Cardiac fibroblast (primary cell): ENCODE measurements around the gene SF3A1.
"Not testable (repeated sequence)": the region's sequence is repeated elsewhere in the genome, so short reads cannot be mapped to it uniquely, and the experiment has no call there.

Experiments used
- DNase-seq, 2 donors: peaks; one replicate each; pipeline versions ENCODE4 v3.0.0 to v3.0.0-alpha.2; 2010; ENCODE audit warnings: low read depth in 2 of 2
- H3K4me3 ChIP-seq, 2 donors: replicated peaks in 1 of 2; 1 replicate in 1 of 2; 2 replicates in 1 of 2; pipeline ENCODE4 v1.5.1; 2011; ENCODE audit warnings: low read depth in 2 of 2, low read length in 2 of 2, mild to moderate bottlenecking in 2 of 2, moderate library complexity in 1 of 2
- TF ChIP-seq, protein P1 (sequence below): IDR thresholded peaks from one replicate; pipeline ENCODE4 v1.5.1; 2011; ENCODE audit warnings: low read depth, mild to moderate bottlenecking, low read length, inconsistent platforms

Gene SF3A1

DNA sequence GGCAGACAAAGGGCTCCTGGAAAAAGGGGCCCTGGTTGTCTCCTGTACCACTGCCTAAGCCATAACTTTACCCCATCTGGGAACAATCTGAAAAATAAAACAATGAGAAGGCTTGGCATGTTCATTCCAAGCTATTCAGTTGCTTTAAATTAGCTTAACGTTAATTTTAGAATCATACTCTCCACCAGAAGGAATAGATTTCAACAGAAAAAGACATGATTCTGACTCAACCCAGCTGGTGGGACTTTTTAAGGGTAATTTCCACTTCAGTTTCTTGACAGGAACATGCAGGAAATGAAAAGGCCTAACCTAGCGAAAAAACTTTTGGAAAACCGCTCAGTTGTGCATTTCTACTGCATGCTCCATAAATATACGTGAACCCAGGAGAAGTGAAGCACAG, 7.9 kb downstream of the SF3A1 start:
- no peak for DNase-seq
- H3K4me3 ChIP-seq = no peak overlapping the region
- TF ChIP-seq, protein P1, sequence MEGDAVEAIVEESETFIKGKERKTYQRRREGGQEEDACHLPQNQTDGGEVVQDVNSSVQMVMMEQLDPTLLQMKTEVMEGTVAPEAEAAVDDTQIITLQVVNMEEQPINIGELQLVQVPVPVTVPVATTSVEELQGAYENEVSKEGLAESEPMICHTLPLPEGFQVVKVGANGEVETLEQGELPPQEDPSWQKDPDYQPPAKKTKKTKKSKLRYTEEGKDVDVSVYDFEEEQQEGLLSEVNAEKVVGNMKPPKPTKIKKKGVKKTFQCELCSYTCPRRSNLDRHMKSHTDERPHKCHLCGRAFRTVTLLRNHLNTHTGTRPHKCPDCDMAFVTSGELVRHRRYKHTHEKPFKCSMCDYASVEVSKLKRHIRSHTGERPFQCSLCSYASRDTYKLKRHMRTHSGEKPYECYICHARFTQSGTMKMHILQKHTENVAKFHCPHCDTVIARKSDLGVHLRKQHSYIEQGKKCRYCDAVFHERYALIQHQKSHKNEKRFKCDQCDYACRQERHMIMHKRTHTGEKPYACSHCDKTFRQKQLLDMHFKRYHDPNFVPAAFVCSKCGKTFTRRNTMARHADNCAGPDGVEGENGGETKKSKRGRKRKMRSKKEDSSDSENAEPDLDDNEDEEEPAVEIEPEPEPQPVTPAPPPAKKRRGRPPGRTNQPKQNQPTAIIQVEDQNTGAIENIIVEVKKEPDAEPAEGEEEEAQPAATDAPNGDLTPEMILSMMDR = no peak

DNA sequence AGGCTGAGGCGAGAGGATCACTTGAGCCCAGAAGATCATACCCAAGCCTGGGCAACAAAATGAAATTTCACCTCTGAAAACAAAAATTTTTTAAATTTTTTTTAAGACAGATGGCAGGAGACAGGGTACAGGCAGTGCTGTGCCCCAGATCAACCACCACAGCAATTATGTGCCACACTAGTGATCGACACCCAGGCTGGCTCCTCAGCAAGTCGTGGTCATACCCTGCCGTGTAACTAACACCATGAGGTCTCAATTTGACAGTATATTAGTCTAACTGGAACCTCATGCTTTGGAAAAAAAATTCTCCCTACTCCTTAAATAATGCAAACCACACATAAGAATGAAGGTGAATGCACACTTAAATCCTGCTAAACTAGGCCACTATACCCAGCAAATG, 8.3 kb downstream of the SF3A1 start:
- DNase-seq = no peak
- TF ChIP-seq, protein P1 = no peak
- no peak overlapping the region for H3K4me3 ChIP-seq

DNA sequence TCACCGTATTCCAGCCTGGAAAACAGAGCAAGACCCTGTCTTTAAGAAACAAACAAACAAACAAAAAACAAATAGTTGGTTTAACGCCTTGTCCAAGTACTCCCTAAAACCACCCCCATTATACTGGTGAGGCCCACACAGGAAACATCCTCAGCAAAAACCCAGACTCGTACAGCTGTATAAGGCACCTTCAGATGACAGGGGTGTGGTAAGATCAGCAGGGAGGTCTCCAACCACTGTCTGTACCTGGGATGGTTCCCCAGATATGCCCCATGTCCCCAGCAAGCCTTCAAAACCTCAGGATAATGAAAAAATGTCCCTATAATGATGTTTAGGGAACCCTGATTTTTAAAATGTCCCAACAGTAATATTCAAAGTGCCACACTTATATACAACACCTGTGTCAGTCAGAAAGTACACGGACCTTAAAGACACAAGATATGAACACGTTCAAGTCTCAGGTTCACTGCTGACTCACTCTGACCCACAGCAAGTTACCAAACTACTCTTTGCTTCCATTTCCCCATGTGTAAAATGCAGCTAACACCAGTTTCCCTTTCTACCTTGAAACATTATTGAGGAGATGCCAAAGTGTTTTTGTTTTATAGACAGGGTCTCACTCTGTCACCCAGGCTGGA, 9.3 kb downstream of the SF3A1 start:
- TF ChIP-seq, protein P1 = no peak
- H3K4me3 ChIP-seq = no peak overlapping the region
- no peak for DNase-seq

DNA sequence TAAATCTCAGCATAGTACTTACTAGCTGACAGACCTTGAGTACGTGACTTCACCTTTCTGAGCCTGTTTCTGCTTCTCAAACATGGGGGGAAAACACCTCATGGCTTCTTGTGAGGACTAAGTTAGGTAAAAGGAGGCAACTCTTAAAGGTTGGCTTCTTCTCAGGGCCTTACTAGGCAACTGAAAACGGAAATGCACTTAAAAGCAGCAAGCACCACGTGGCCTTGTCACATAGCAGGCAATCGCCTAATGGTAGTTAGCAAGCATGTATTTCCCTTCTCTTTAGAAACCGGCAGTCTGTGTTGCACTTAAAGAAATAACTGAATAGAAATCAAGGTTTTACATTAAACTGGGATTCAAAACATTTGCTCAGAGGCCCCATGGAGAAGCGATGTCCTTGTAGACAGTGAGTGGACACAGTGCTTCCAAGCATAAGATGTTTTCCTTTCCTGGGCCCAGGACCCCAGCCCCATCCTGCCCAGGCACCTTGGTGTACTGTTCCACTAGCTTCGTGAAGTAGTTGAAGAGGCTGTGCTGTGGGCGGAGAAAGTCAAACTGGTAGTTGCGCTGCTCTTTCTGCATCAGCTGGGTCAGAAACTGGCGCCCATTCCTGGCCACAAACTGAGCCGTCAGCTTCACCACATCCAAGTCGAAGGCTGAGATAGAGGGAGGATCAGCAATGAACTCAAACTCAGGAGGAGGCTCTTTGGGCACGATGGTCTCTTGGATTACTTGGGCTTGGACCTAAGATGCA, 12.1 kb downstream of the SF3A1 start:
- H3K4me3 ChIP-seq = no peak overlapping the region
- no peak for DNase-seq
- TF ChIP-seq, protein P1 = no peak

DNA sequence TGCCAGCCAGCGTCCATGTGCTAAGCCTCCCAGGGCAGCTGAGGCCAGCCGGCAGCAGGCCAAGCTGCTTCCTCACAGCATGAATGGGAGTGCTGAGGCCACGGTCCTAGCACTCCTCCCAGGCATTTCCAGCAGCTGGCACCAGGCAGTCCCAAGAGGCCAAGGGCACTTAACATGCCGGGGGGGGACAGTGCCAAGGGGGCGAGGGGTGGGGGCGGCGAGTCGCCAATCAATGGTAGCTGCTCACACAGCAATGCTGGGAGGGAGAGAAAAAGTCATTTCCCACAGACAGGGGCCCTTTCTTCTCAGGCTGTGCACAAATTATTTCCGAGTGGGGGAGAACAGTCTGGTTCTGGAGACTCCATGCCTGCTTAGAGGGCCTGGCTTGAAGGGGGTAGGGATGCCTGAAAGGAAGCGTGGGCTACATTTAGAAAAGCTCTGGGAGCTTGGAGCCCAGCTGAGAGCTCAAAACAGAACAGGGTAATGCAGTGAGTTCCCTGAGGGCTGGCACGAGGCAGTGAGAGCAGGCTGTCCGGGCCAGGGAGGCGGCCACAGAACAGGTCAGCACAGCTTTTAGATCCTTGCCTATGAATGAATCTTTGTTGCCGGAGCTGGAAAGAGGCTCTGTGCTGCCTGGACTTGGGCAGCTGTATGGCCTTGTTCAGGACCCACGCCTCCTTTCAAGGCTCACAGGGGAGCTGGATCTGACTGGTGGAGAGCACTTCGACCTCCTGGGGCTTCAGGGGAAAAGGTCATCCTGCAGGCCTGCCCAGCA, 15.6 kb downstream of the SF3A1 start:
- no peak overlapping the region for H3K4me3 ChIP-seq
- no peak for DNase-seq
- TF ChIP-seq, protein P1 = no peak

DNA sequence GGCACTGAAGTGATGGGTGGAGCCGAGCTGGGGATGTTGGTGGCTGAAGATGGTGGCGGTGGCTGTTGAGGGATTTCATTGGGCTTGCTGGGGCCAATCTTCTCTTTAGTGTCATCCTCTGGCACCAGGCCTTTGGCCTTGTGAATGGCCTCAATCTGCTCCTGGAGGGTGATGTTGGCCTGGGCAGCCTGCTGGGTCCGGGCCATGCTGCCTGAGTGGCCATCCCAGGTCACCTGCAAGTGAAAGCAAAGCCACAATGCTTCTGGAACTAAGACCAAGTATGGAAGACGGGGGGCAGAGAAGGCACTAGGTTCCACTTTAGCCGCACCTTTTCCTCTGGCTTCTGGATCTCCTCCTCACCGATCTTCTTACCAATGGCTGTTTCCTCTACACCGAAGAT, 17.9 kb downstream of the SF3A1 start:
- DNase-seq = no peak
- TF ChIP-seq, protein P1 = no peak
- no peak overlapping the region for H3K4me3 ChIP-seq

DNA sequence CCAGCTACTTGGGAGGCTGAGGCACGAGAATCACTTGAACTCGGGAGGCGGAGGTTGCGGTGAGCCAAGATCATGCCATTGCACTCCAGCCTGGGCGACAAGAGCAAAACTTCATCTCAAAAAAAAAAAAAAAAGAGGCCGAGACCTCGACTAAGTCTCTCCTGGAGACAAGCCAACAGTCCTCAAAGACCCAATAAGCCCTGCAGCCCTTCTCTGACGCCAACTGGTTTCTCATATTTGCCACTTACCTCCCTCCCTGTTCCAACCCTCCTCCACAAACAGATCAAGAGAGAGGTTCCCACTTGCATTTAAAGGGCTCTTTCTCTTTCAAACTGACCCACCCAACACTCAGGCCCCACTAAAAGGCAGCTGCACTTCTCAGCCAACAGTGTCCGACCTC, 18.4 kb downstream of the SF3A1 start:
- DNase-seq, H3K4me3 ChIP-seq: not testable (repeated sequence)
